GM23248 (cell line): ENCODE measurements around the gene AFAP1.

ENCODE experiments used
- EZH2 ChIP-seq: fragments of 200-600 bp; sonication (generic); IDR thresholded peaks from 2 replicates; pipeline ENCODE4 v1.6.1; 2018; ENCODE audit warnings: antibody characterized with exemption, mild to moderate bottlenecking; ENCODE audit not compliant: insufficient read depth, poor library complexity, severe bottlenecking
- EZH2phosphoT487 ChIP-seq: fragments of 200-600 bp; sonication (generic); IDR thresholded peaks from 2 replicates; pipeline ENCODE4 v1.6.1; 2018; ENCODE audit warnings: antibody characterized with exemption, moderate library complexity, mild to moderate bottlenecking, low read depth; ENCODE audit not compliant: insufficient read depth

DNA sequence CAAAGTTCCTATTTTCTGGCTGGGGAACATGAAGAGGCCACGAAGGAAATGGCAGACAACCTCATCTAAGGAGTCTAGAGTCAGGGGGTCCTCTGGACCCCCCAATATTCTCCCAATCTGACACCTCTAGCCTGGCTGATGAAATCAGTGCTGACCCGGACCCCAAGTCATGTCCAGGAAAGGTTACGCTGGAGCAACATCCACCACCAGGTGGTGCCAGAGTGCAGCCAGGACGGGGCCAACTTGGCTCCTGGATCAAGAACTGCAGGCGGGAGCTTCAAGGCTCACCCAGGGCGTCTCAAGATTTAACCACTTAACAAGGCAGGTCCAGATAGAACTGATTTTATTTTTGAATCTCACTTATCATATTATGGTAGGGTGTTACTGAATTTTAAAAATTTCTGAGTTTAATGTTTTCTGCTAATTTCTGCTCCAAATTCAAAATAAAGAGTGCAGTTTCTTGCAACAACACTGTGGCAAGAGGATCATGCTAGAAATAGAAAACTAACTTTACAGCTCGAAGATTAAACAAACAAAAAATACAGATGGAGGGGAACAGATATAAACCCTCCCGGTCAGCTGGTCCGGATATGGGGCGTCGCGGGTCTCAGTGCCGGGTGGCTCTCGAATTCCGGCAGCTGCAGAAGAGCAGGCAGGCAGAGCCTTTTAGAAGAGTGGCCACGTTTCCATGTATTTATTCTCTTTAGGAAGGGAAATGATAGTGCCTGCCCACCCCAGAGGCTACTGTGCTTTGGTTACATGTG, 135.5 kb downstream of the AFAP1 start:
- TF ChIP-seq EZH2phosphoT487 (no peak), EZH2 (no peak)
